MM.1S (cell line): Measurements from ENCODE around the gene CDH4.

Experiments
- DNase-seq: peaks from one replicate; pipeline ENCODE4 v3.0.0-alpha.2; 2015
- H2AFZ ChIP-seq: fragments of 300-600 bp; sonication (generic); 2 replicates; pipeline ENCODE4 v1.6.0; 2016; ENCODE audit warnings: antibody characterized with exemption, low read length
- H3F3A ChIP-seq: fragments of 300-600 bp; sonication (generic); 2 replicates; pipeline ENCODE4 v1.6.1; 2016; ENCODE audit warnings: mild to moderate bottlenecking, antibody characterized with exemption, low read length, moderate library complexity, mixed read lengths; ENCODE audit not compliant: insufficient read depth
- H3K27ac ChIP-seq: fragments of 300-600 bp; sonication (generic); 2 replicates; pipeline ENCODE4 v1.5.1; 2016; ENCODE audit warnings: mild to moderate bottlenecking, low read length
- H3K27me3 ChIP-seq: fragments of 300-600 bp; sonication (generic); replicated peaks from 2 replicates; pipeline ENCODE4 v1.6.0; 2016; ENCODE audit warnings: low read length; ENCODE audit not compliant: insufficient read depth
- H3K36me3 ChIP-seq: fragments of 300-600 bp; sonication (generic); replicated peaks from 2 replicates; pipeline ENCODE4 v1.6.1; 2016; ENCODE audit warnings: mild to moderate bottlenecking, low read length, mixed read lengths; ENCODE audit not compliant: insufficient read depth
- H3K4me1 ChIP-seq: fragments of 300-600 bp; sonication (generic); 2 replicates; pipeline ENCODE4 v1.6.1; 2016; ENCODE audit warnings: low read length, mixed read lengths
- H3K4me2 ChIP-seq: fragments of 300-600 bp; sonication (generic); 2 replicates; pipeline ENCODE4 v1.6.0; 2016; ENCODE audit warnings: low read depth, low read length
- H3K4me3 ChIP-seq: fragments of 300-600 bp; sonication (generic); 2 replicates; pipeline ENCODE4 v1.5.1; 2016; ENCODE audit warnings: low read length, mixed read lengths
- H3K79me2 ChIP-seq: fragments of 300-600 bp; sonication (generic); 2 replicates; pipeline ENCODE4 v1.6.1; 2016; ENCODE audit warnings: mixed run types, low read length, mixed read lengths
- H3K9ac ChIP-seq: fragments of 300-600 bp; sonication (generic); 2 replicates; pipeline ENCODE4 v1.6.1; 2016; ENCODE audit warnings: low read length, mixed read lengths
- H3K9me2 ChIP-seq: fragments of 300-600 bp; sonication (generic); replicated peaks from 2 replicates; pipeline ENCODE4 v1.6.1; 2016; ENCODE audit warnings: mild to moderate bottlenecking, low read length, mixed read lengths; ENCODE audit not compliant: insufficient read depth
- H3K9me3 ChIP-seq: fragments of 300-600 bp; sonication (generic); replicated peaks from 2 replicates; pipeline ENCODE4 v1.6.1; 2016; ENCODE audit warnings: mild to moderate bottlenecking, low read length, mixed read lengths; ENCODE audit not compliant: insufficient read depth
- H4K20me1 ChIP-seq: fragments of 300-600 bp; sonication (generic); 2 replicates; pipeline ENCODE4 v1.6.1; 2016; ENCODE audit warnings: mild to moderate bottlenecking, low read length, moderate library complexity, mixed read lengths; ENCODE audit not compliant: insufficient read depth
- CTCF ChIP-seq: fragments of 300-600 bp; sonication (generic); IDR thresholded peaks from 2 replicates; pipeline ENCODE4 v1.5.1; 2016; ENCODE audit warnings: antibody characterized with exemption, low read length, mixed read lengths
- EZH2 ChIP-seq: fragments of 300-600 bp; sonication (generic); optimal IDR thresholded peaks from 2 replicates; pipeline ENCODE3; 2017; ENCODE audit warnings: low read depth, mild to moderate bottlenecking, antibody characterized with exemption, low read length, mixed read lengths
- EZH2phosphoT487 ChIP-seq: fragments of 300-600 bp; sonication (generic); IDR thresholded peaks from 2 replicates; pipeline ENCODE4 v1.6.1; 2018; ENCODE audit warnings: antibody characterized with exemption, low read length

Gene CDH4

GRCh38 chr20:61572789-61573188, 320.7 kb downstream of the CDH4 start:
- no peaks in the 10 kb centered on the region for H3K9me3 ChIP-seq
- no peaks in the 10 kb centered on the region for H4K20me1 ChIP-seq
- no peak overlapping the region for H2AFZ ChIP-seq
- DNase-seq = no peak
- H3K36me3 ChIP-seq = no peaks in the 10 kb centered on the region
- no peaks in the 10 kb centered on the region for H3F3A ChIP-seq
- H3K27ac ChIP-seq = no peak overlapping the region
- H3K4me2 ChIP-seq = no peak overlapping the region
- TF ChIP-seq EZH2 (no peak), EZH2phosphoT487 (no peak), CTCF (no peak)
- H3K4me3 ChIP-seq = no peak overlapping the region
- no peaks in the 10 kb centered on the region for H3K79me2 ChIP-seq
- no peaks in the 10 kb centered on the region for H3K4me1 ChIP-seq
- no peaks in the 10 kb centered on the region for H3K9me2 ChIP-seq
- peaks cover 48% of the 10 kb centered on the region for H3K27me3 ChIP-seq
- H3K9ac ChIP-seq = no peak overlapping the region

- no peak overlapping the region for H3K4me3 ChIP-seq
- H4K20me1 ChIP-seq = no peaks in the 10 kb centered on the region
- H3K9me2 ChIP-seq = no peaks in the 10 kb centered on the region
- H3K9me3 ChIP-seq = no peaks in the 10 kb centered on the region
- H3K36me3 ChIP-seq = no peaks in the 10 kb centered on the region
- DNase-seq = no peak
- no peak overlapping the region for H3K27ac ChIP-seq
- no peak for TF ChIP-seq EZH2
- no peak for TF ChIP-seq EZH2phosphoT487
- no peak for TF ChIP-seq CTCF
- H3K4me1 ChIP-seq = no peaks in the 10 kb centered on the region
- H3K79me2 ChIP-seq = no peaks in the 10 kb centered on the region
- no peak overlapping the region for H2AFZ ChIP-seq
- H3K4me2 ChIP-seq = no peak overlapping the region
- H3K27me3 ChIP-seq = peaks cover 47% of the 10 kb centered on the region
- no peak overlapping the region for H3K9ac ChIP-seq
- H3F3A ChIP-seq = no peaks in the 10 kb centered on the region
Observed at GRCh38 chr20:61573415-61574305, 321.6 kb downstream of the CDH4 start.

GRCh38 chr20:61575151-61575937, 323.3 kb downstream of the CDH4 start:
- no peaks in the 10 kb centered on the region for H3K4me1 ChIP-seq
- TF ChIP-seq EZH2 (no peak), CTCF (no peak), EZH2phosphoT487 (no peak)

More at GRCh38 chr20:61575151-61575937, 323.3 kb downstream of the CDH4 start:
- H3K27ac ChIP-seq = no peak overlapping the region
- H3F3A ChIP-seq = no peaks in the 10 kb centered on the region
- no peaks in the 10 kb centered on the region for H3K9me3 ChIP-seq
- no peak overlapping the region for H2AFZ ChIP-seq
- H4K20me1 ChIP-seq = no peaks in the 10 kb centered on the region
- no peak overlapping the region for H3K4me2 ChIP-seq
- DNase-seq = no peak
- H3K4me3 ChIP-seq = no peak overlapping the region
- H3K9ac ChIP-seq = no peak overlapping the region
- H3K27me3 ChIP-seq = peaks cover 44% of the 10 kb centered on the region
- H3K79me2 ChIP-seq = no peaks in the 10 kb centered on the region
- H3K9me2 ChIP-seq = no peaks in the 10 kb centered on the region
- H3K36me3 ChIP-seq = no peaks in the 10 kb centered on the region
